ENCODE measurements around the gene MRPL49. TPM values are rescaled to one million over a fixed set of nuclear protein-coding genes. Genes with fewer than 3 reads are reported as not detected.
A peak's percentile ranks its signal among the peaks of the same experiment; 100 is the strongest.

MRPL49 gene
- total and polyA plus RNA-seq, 9 donors = 47.1 to 106 (median 53.4) TPM

DNA sequence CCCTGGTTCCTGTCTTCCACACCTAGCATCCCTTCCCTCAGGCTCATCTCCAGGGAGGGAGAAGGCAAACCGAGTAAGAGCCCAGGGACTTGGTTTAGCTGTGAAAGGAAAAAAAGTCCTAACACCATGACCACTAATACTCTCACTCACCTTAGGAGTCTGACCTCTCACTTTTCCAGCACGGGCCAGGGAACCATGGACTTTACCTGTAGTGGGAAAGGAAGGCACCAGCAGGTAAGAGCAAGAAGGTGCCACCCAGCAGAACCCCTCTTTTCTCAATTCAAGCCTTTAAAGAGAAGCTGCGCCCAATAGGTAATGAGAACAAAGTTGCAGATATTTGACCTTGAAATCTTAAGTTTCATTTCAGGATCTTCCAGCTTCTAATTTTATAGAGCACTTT, 1.3 kb upstream of the MRPL49 start:
- peaks cover 2% of the 10 kb centered on the region for H3K4me1 ChIP-seq (ENCODE audit: insufficient read depth)
- H3K36me3 ChIP-seq = no peaks in the 10 kb centered on the region
- H3K27me3 ChIP-seq = no peaks in the 10 kb centered on the region
- H3K9me3 ChIP-seq = no peaks in the 10 kb centered on the region
- intact Hi-C loops (cut with DNase I) = loop anchor here in 2 of 4 donors (5.0 kb wide), 2 partner anchors 109 to 279 kb away; partner anchors contain the start of genes ARL2 (in 1 of the 2) and CDC42BPG (in 1 of the 2)
- peak overlapping the region; percentile 71 for H3K4me3 ChIP-seq
- 67 to 78% (median 72%) methylated on average over 3 of the region's 3 CpGs for WGBS, 3 donors
- DNase-seq = no peak
- H3K27ac ChIP-seq = peak overlapping the region; percentile 69 to 84
- TF ChIP-seq, protein P1, sequence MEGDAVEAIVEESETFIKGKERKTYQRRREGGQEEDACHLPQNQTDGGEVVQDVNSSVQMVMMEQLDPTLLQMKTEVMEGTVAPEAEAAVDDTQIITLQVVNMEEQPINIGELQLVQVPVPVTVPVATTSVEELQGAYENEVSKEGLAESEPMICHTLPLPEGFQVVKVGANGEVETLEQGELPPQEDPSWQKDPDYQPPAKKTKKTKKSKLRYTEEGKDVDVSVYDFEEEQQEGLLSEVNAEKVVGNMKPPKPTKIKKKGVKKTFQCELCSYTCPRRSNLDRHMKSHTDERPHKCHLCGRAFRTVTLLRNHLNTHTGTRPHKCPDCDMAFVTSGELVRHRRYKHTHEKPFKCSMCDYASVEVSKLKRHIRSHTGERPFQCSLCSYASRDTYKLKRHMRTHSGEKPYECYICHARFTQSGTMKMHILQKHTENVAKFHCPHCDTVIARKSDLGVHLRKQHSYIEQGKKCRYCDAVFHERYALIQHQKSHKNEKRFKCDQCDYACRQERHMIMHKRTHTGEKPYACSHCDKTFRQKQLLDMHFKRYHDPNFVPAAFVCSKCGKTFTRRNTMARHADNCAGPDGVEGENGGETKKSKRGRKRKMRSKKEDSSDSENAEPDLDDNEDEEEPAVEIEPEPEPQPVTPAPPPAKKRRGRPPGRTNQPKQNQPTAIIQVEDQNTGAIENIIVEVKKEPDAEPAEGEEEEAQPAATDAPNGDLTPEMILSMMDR (IDR thresholded peaks at IDR 0.05) = no peak
- TF ChIP-seq EP300 (IDR thresholded peaks at IDR 0.05) (no peak), POLR2A (IDR thresholded peaks at IDR 0.05) (no peak)

DNA sequence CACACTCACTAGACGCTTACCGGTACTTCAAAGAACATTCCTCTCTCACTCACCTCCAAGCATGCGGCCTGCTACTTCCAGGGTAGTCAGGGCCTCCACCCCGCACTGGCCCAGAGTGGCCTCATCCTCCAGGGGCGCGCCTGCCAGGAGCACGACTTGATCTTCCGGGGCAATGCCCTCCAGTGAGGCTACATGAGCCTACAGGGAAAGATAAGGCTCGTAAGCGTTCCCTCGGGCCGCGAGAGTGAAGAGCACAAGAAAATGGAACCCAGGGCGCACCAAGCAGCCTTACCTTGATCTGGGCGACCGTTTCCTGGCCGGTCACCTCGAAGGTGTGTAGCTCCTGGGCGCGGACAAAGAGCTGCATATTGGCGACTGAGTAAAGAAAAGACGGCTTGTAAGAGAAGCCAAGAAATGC, 665 bp upstream of the MRPL49 start:
- 1% methylated on average over 22 of the region's 22 CpGs for WGBS, 3 donors
- H3K4me1 ChIP-seq (ENCODE audit: insufficient read depth) = peaks cover 2% of the 10 kb centered on the region
- intact Hi-C loops (cut with DNase I) = loop anchor here in 2 of 4 donors (5.0 kb wide), 2 partner anchors 109 to 279 kb away; partner anchors contain the start of genes ARL2 (in 1 of the 2) and CDC42BPG (in 1 of the 2)
- peak overlapping the region; percentile 69 to 84 for H3K27ac ChIP-seq
- H3K27me3 ChIP-seq = no peaks in the 10 kb centered on the region
- no peaks in the 10 kb centered on the region for H3K9me3 ChIP-seq
- peak in 3 of 5 donors; percentile 47 to 57 (median 47) for DNase-seq
- H3K4me3 ChIP-seq = peak overlapping the region; percentile 71
- H3K36me3 ChIP-seq = no peaks in the 10 kb centered on the region
- no peak for TF ChIP-seq POLR2A (IDR thresholded peaks at IDR 0.05)
- no peak for TF ChIP-seq EP300 (IDR thresholded peaks at IDR 0.05)
- TF ChIP-seq, protein P1 (IDR thresholded peaks at IDR 0.05) = no peak

DNA sequence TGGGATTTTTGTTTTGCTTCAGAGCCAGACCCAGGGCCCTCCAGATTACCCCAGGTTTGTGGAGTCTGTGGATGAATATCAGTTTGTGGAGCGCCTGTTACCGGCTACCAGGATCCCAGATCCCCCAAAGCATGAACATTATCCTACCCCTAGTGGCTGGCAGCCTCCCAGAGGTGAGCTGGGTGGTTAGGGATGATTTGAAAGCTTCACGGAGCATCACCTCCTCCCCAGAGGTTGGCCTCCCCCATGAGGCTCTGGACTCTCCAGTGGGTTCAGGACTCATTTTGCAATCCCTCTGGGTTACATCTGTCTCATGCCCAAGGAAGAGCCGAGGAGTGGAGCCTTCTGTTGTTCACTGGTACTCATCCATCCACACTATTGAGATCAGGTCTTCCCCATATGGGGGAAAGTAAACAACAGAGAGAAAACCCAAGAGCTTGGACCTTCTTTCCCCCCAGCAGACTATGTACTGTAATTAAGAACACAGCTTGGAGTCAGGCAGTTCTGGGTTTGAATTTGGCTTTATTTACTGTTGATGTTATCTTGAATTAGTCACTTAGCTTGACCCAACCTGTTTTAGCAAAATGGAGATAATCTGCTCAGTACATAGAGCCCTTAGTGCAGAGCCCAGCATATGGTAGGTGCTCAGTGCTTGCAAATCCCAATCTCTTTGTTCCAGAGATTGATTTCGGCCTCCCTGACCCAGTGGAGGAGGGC, 2.5 kb downstream of the MRPL49 start:
- H3K9me3 ChIP-seq = no peaks in the 10 kb centered on the region
- H3K27ac ChIP-seq = no peak overlapping the region
- TF ChIP-seq, protein P1 (IDR thresholded peaks at IDR 0.05) = no peak
- no peak for TF ChIP-seq POLR2A (IDR thresholded peaks at IDR 0.05)
- no peak for TF ChIP-seq EP300 (IDR thresholded peaks at IDR 0.05)
- intact Hi-C loops (cut with DNase I) = loop anchor here in 2 of 4 donors (5.0 kb wide), 2 partner anchors 112 to 282 kb away; partner anchors contain the start of genes ARL2 (in 1 of the 2) and CDC42BPG (in 1 of the 2)
- H3K4me1 ChIP-seq (ENCODE audit: insufficient read depth) = no peaks in the 10 kb centered on the region
- no peak for DNase-seq
- no peaks in the 10 kb centered on the region for H3K27me3 ChIP-seq
- WGBS, 3 donors = 79 to 83% (median 82%) methylated on average over 5 of the region's 5 CpGs
- H3K36me3 ChIP-seq = no peaks in the 10 kb centered on the region
- no peak overlapping the region for H3K4me3 ChIP-seq

DNA sequence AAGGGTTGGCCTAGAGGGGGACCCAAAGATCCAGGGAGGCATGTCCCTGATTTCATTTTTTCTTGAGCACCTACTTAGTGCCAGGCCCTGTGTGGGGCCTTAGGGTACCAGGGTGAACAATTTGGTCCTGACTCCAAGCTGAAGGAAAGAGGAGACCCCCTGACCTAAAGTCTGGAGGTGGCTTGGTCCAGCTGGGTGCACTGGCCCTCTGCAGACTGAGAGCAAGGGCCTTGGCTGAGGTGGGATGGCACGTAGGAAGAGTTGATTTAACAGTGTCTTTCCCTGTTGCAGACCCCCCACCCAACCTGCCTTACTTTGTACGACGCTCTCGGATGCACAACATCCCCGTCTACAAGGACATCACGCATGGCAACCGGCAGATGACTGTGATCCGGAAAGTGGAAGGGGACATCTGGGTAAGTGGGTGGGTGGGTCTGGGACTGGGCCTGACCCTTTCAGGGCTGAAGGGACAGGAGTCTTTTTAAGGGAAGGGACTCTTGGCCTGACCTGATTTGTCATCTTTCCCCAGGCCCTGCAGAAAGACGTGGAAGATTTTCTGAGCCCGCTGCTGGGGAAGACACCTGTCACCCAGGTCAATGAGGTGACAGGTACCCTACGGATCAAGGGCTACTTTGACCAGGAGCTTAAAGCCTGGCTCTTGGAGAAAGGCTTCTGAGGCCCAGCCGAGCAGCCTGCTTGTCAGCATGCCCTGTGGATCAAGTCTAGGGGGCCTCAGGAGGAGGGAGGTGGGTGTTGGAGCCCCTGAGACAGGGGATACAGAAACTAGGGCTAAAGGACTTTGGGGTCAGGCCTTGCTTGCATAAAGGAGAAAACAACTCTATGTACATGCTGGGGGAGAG, 3.3 kb downstream of the MRPL49 start:
- intact Hi-C loops (cut with DNase I) = loop anchor here in 1 of 4 donors (2.0 kb wide), 1 partner anchor 33 kb away; no protein-coding TSS in a partner anchor

More for the DNA sequence above, 3.3 kb downstream of the MRPL49 start:
- DNase-seq = no peak
- H3K27me3 ChIP-seq = no peaks in the 10 kb centered on the region
- 79 to 82% (median 80%) methylated on average over 12 of the region's 12 CpGs for WGBS, 3 donors
- TF ChIP-seq POLR2A (IDR thresholded peaks at IDR 0.05) (no peak), EP300 (IDR thresholded peaks at IDR 0.05) (no peak)
- TF ChIP-seq, protein P1 (IDR thresholded peaks at IDR 0.05) = no peak
- H3K4me1 ChIP-seq (ENCODE audit: insufficient read depth) = no peaks in the 10 kb centered on the region
- no peaks in the 10 kb centered on the region for H3K9me3 ChIP-seq
- H3K4me3 ChIP-seq = no peak overlapping the region
- no peak overlapping the region for H3K27ac ChIP-seq
- no peaks in the 10 kb centered on the region for H3K36me3 ChIP-seq

All from ovary (tissue), 9 donors.